Measurements from ENCODE around the gene TAF8.

DNA sequence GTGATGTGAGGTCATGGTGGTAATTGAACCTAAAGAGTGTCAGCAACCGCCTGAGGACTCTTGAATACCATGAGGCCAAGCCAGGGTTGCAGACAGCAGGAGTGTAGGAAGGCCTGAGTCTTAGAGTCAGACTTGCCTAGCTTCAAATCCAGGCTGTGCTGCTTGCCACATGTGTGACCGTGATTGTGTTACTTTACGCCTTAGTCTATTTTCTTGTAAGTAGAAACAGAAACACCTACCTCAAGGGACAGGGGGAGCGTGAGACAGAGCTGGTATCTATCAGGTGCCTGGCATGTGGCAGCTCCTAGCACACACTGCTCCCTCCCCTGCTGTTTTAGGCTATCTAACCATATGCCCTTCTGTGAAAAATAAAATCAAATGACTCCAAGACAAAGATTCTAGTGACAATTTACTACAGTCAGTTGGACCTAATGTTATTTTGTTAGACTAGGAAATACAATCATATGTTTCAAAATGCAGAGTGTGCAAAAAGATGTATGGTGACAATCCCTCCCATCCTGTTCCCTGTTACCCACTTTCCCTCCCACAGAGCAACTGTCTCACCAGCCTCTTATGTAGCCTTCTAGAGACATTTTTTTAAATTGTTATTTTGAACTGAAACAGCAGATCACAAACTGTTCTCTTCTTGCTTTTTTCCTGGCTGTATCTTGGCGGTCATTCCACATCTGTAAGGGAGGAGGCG is 21.7 kb downstream of the TAF8 start:
- no peak for TF ChIP-seq CTCF (IDR thresholded peaks at IDR 0.05)
- TF ChIP-seq, protein P1, sequence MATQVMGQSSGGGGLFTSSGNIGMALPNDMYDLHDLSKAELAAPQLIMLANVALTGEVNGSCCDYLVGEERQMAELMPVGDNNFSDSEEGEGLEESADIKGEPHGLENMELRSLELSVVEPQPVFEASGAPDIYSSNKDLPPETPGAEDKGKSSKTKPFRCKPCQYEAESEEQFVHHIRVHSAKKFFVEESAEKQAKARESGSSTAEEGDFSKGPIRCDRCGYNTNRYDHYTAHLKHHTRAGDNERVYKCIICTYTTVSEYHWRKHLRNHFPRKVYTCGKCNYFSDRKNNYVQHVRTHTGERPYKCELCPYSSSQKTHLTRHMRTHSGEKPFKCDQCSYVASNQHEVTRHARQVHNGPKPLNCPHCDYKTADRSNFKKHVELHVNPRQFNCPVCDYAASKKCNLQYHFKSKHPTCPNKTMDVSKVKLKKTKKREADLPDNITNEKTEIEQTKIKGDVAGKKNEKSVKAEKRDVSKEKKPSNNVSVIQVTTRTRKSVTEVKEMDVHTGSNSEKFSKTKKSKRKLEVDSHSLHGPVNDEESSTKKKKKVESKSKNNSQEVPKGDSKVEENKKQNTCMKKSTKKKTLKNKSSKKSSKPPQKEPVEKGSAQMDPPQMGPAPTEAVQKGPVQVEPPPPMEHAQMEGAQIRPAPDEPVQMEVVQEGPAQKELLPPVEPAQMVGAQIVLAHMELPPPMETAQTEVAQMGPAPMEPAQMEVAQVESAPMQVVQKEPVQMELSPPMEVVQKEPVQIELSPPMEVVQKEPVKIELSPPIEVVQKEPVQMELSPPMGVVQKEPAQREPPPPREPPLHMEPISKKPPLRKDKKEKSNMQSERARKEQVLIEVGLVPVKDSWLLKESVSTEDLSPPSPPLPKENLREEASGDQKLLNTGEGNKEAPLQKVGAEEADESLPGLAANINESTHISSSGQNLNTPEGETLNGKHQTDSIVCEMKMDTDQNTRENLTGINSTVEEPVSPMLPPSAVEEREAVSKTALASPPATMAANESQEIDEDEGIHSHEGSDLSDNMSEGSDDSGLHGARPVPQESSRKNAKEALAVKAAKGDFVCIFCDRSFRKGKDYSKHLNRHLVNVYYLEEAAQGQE (IDR thresholded peaks at IDR 0.05; ENCODE audit: low read depth, low read length) = no peak
- TF ChIP-seq POLR2AphosphoS5 (IDR thresholded peaks at IDR 0.05; ENCODE audit: low read depth, low read length) = no peak
- TF ChIP-seq RAD21 (IDR thresholded peaks at IDR 0.05; ENCODE audit: low read length) = no peak
- TF ChIP-seq, protein P2, sequence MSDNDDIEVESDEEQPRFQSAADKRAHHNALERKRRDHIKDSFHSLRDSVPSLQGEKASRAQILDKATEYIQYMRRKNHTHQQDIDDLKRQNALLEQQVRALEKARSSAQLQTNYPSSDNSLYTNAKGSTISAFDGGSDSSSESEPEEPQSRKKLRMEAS (IDR thresholded peaks at IDR 0.05; ENCODE audit: low read depth) = no peak
- no peak for TF ChIP-seq SIN3A (IDR thresholded peaks at IDR 0.05; ENCODE audit: borderline replicate concordance, low read depth, low read length)
- no peak for TF ChIP-seq EZH2phosphoT487 (IDR thresholded peaks at IDR 0.05; ENCODE audit: borderline replicate concordance, low read depth)
- TF ChIP-seq CHD2 (IDR thresholded peaks at IDR 0.05; ENCODE audit: low read length, partially characterized antibody) = no peak
- no peak for TF ChIP-seq TAF1 (IDR thresholded peaks at IDR 0.05; ENCODE audit: borderline replicate concordance, low read depth, low read length)

All from SK-N-SH (cell line).